ENCODE measurements around the gene GALNT9.

The GALNT9 gene

GRCh38 chr12:132282031-132282949 lies 47.1 kb downstream of the GALNT9 start:
- Histone ChIP-seq H3K27ac (ENCODE audit: poor library complexity, severe bottlenecking) (no peak overlapping the region), H3K36me3 (ENCODE audit: low read depth) (no peaks in the 10 kb centered on the region), H3K27me3 (ENCODE audit: insufficient read depth, poor library complexity, severe bottlenecking) (no peaks in the 10 kb centered on the region), H3K4me3 (ENCODE audit: severe bottlenecking) (no peak overlapping the region), H3K9me3 (ENCODE audit: severe bottlenecking) (no peaks in the 10 kb centered on the region), H3K4me1 (ENCODE audit: insufficient read depth, poor library complexity, severe bottlenecking) (peaks cover 43% of the 10 kb centered on the region)
- TF ChIP-seq CTCF (IDR thresholded peaks at IDR 0.05; ENCODE audit: poor library complexity, severe bottlenecking) = no peak
- ATAC-seq (ENCODE audit: low read depth) (no peak), DNase-seq (ENCODE audit: low spot score) (no peak)

- no peak for TF ChIP-seq CTCF (IDR thresholded peaks at IDR 0.05; ENCODE audit: poor library complexity, severe bottlenecking)
- no peak overlapping the region for H3K4me3 ChIP-seq (ENCODE audit: severe bottlenecking)
- H3K27me3 ChIP-seq (ENCODE audit: insufficient read depth, poor library complexity, severe bottlenecking) = no peaks in the 10 kb centered on the region
- no peak for DNase-seq (ENCODE audit: low spot score)
- H3K4me1 ChIP-seq (ENCODE audit: insufficient read depth, poor library complexity, severe bottlenecking) = peaks cover 35% of the 10 kb centered on the region
- no peaks in the 10 kb centered on the region for H3K36me3 ChIP-seq (ENCODE audit: low read depth)
- no peak for ATAC-seq (ENCODE audit: low read depth)
- H3K9me3 ChIP-seq (ENCODE audit: severe bottlenecking) = no peaks in the 10 kb centered on the region
- H3K27ac ChIP-seq (ENCODE audit: poor library complexity, severe bottlenecking) = no peak overlapping the region
Measured at GRCh38 chr12:132281038-132281437, 48.4 kb downstream of the GALNT9 start.

DNA sequence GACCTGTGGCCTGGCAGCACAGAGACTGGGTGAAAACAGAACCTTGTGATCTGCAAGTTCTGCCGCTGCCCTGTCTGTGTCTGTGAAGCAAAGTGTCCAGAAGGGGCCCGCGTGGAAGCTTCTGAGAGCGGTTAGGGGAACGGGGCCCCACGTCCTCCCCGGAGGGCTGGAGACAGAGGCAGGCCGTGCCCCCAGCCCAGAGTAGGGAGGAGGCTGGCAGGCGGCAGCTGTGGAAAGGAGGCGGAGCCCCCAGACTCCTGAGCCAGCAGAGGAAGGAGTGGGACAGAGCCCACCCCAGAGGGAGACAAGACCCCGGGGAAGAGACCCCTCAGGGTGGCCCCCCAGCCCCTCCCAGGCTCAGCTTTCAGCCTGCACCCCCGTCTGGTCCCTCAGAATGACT lies 49.0 kb downstream of the GALNT9 start:
- TF ChIP-seq CTCF (IDR thresholded peaks at IDR 0.05; ENCODE audit: poor library complexity, severe bottlenecking) = no peak
- Histone ChIP-seq H3K27ac (ENCODE audit: poor library complexity, severe bottlenecking) (no peak overlapping the region), H3K4me1 (ENCODE audit: insufficient read depth, poor library complexity, severe bottlenecking) (peaks cover 28% of the 10 kb centered on the region), H3K9me3 (ENCODE audit: severe bottlenecking) (no peaks in the 10 kb centered on the region), H3K36me3 (ENCODE audit: low read depth) (no peaks in the 10 kb centered on the region), H3K27me3 (ENCODE audit: insufficient read depth, poor library complexity, severe bottlenecking) (no peaks in the 10 kb centered on the region), H3K4me3 (ENCODE audit: severe bottlenecking) (no peak overlapping the region)
- DNase-seq (ENCODE audit: low spot score) (no peak), ATAC-seq (ENCODE audit: low read depth) (no peak)

GRCh38 chr12:132279930-132280329 lies 49.5 kb downstream of the GALNT9 start:
- no peak for TF ChIP-seq CTCF (IDR thresholded peaks at IDR 0.05; ENCODE audit: poor library complexity, severe bottlenecking)
- Histone ChIP-seq H3K36me3 (ENCODE audit: low read depth) (no peaks in the 10 kb centered on the region), H3K27me3 (ENCODE audit: insufficient read depth, poor library complexity, severe bottlenecking) (no peaks in the 10 kb centered on the region), H3K9me3 (ENCODE audit: severe bottlenecking) (no peaks in the 10 kb centered on the region), H3K4me3 (ENCODE audit: severe bottlenecking) (no peak overlapping the region), H3K4me1 (ENCODE audit: insufficient read depth, poor library complexity, severe bottlenecking) (peaks cover 24% of the 10 kb centered on the region), H3K27ac (ENCODE audit: poor library complexity, severe bottlenecking) (no peak overlapping the region)
- no peak for DNase-seq (ENCODE audit: low spot score)
- no peak for ATAC-seq (ENCODE audit: low read depth)
